HepG2 (cell line): ENCODE results near the gene CKLF. TPM values are rescaled to one million over a fixed set of nuclear protein-coding genes. Genes with fewer than 3 reads are reported as not detected.

ENCODE experiments used
- DNMT3B ChIP-seq: conservative IDR thresholded peaks from 2 replicates; pipeline ENCODE4 v1.6.1; 2016; ENCODE audit warnings: missing biosample characterization, control low read depth
- FOSL2 ChIP-seq: sonication (generic); formaldehyde crosslinking; IDR thresholded peaks from 2 replicates; pipeline ENCODE4 v1.4.0; 2020; ENCODE audit warnings: missing genetic modification reagents
- KDM1A ChIP-seq: IDR thresholded peaks from 2 replicates; pipeline ENCODE4 v1.6.1; 2016; ENCODE audit warnings: missing compliant biosample characterization
- KLF9 ChIP-seq: IDR thresholded peaks from 2 replicates; pipeline ENCODE4 v1.6.1; 2016; ENCODE audit warnings: low read depth
- MXI1 ChIP-seq: IDR thresholded peaks from 3 replicates; pipeline ENCODE4 v1.6.1; 2012; ENCODE audit warnings: low read depth, low read length, inconsistent platforms, borderline replicate concordance
- NFKBIZ ChIP-seq: IDR thresholded peaks from 2 replicates; pipeline ENCODE4 v1.6.1; 2018; ENCODE audit warnings: missing genetic modification reagents, missing compliant biosample characterization
- NR2C2 ChIP-seq: sonication (generic); formaldehyde crosslinking; IDR thresholded peaks from 2 replicates; pipeline ENCODE4 v1.4.0; 2020; ENCODE audit warnings: missing genetic modification reagents, mild to moderate bottlenecking, moderate library complexity, borderline replicate concordance
- PCBP2 ChIP-seq: fragments of 200-400 bp; formaldehyde crosslinking; optimal IDR thresholded peaks from 2 replicates; pipeline ENCODE3; 2018; ENCODE audit warnings: low read length, low read depth; ENCODE audit not compliant: poor library complexity, severe bottlenecking
- RFX3 ChIP-seq: IDR thresholded peaks from 2 replicates; pipeline ENCODE4 v1.6.1; 2016; ENCODE audit warnings: missing biosample characterization, missing genetic modification reagents
- SMC3 ChIP-seq: IDR thresholded peaks from 2 replicates; pipeline ENCODE4 v1.6.1; 2011; ENCODE audit warnings: low read length, improper control_type of control experiment
- SYNCRIP ChIP-seq: fragments of 200-400 bp; formaldehyde crosslinking; IDR thresholded peaks from 2 replicates; pipeline ENCODE4 v1.6.1; 2018; ENCODE audit warnings: mild to moderate bottlenecking, low read depth, low read length; ENCODE audit not compliant: insufficient read depth
- TCF7 ChIP-seq: sonication (generic); IDR thresholded peaks from 2 replicates; pipeline ENCODE4 v1.6.1; 2016; ENCODE audit warnings: antibody characterized with exemption, low read depth
- TGIF2 ChIP-seq: IDR thresholded peaks from 2 replicates; pipeline ENCODE4 v1.6.1; 2016; ENCODE audit warnings: control low read depth, missing compliant biosample characterization
- XBP1 ChIP-seq: sonication (generic); formaldehyde crosslinking; IDR thresholded peaks from 2 replicates; pipeline ENCODE4 v1.5.0; 2020; ENCODE audit warnings: missing genetic modification reagents
- ZBTB10 ChIP-seq: sonication (generic); formaldehyde crosslinking; IDR thresholded peaks from 2 replicates; pipeline ENCODE4 v1.4.0; 2020; ENCODE audit warnings: missing genetic modification reagents, borderline replicate concordance
- ZNF576 ChIP-seq: sonication (generic); formaldehyde crosslinking; IDR thresholded peaks from 2 replicates; pipeline ENCODE4 v1.4.0; 2020; ENCODE audit warnings: mild to moderate bottlenecking, missing genetic modification reagents
- ZNF839 ChIP-seq: sonication (generic); formaldehyde crosslinking; IDR thresholded peaks from 2 replicates; pipeline ENCODE4 v1.4.0; 2020; ENCODE audit warnings: missing genetic modification reagents, mild to moderate bottlenecking, borderline replicate concordance
- polyA plus RNA-seq, 8 experiments: library from polyadenylated mRNA; depleted of rRNA in 3 of 8; stranded (reverse) in 7 of 8; unstranded in 1 of 8; fragments of >200 nt; fragmentation: Illumina TruSeq in 4 of 8; extraction: Trizol in 4 of 8; gene quantifications; 2 replicates each; pipeline versions ENCODE4 v1.2.1 to v1.2.3, GENCODE V29; 2011 to 2016; ENCODE audit warnings: low read depth in 4 of 8, missing spikeins in 1 of 8, mixed read lengths in 1 of 8; ENCODE audit not compliant: insufficient read depth in 1 of 8
- total RNA-seq, 5 experiments: library from RNA; depleted of rRNA; stranded (reverse); fragments of >200 nt; fragmentation: Illumina TruSeq; extraction: Trizol; gene quantifications; 2 replicates each; pipeline ENCODE4 v1.2.3, GENCODE V29; 2016; ENCODE audit warnings: low read depth in 1 of 5

Gene CKLF
- total and polyA plus RNA-seq, 2 of the 13 experiments (the other 11 are each of a cell fraction or from before 2014, with no cell fraction given): 120 to 167 TPM

- TF ChIP-seq ZBTB10 (CRISPR knock-in tag) (no peak), DNMT3B (CRISPR knock-in tag) (0 out of 2 replicates have a peak, but pooled peaks have one; percentile 68), KDM1A (0 out of 2 replicates have a peak, but pooled peaks have one; percentile 16), FOSL2 (CRISPR knock-in tag) (peak; percentile 56), SMC3 (peak; percentile 65), KLF9 (CRISPR knock-in tag) (no peak), PCBP2 (no peak), TGIF2 (CRISPR knock-in tag) (peak; percentile 73; the same call in 1 of the 2 replicates), RFX3 (CRISPR knock-in tag) (no peak), SYNCRIP (no peak), XBP1 (CRISPR knock-in tag) (no peak), TCF7 (no peak), ZNF576 (CRISPR knock-in tag) (0 out of 2 replicates have a peak, but pooled peaks have one; percentile 91), NFKBIZ (CRISPR knock-in tag) (peak; percentile 51; the same call in 1 of the 2 replicates), NR2C2 (peak; percentile 40; the same call in 1 of the 2 replicates), MXI1 (peak; percentile 98; the same call in 2 of the 3 replicates), ZNF839 (CRISPR knock-in tag) (peak; percentile 23; the same call in 1 of the 2 replicates)
These were observed 56.1 kb downstream of the CKLF start (continued) for GRCh38 chr16:66608241-66609138.
